Gastroesophageal sphincter (tissue), 3 donors: ENCODE measurements around the gene COL5A1.

Experiments
- EP300 ChIP-seq: sonication (generic); formaldehyde crosslinking; IDR thresholded peaks from one replicate; pipeline ENCODE4 v1.6.1; 2017; ENCODE audit warnings: antibody characterized with exemption, mild to moderate bottlenecking
- POLR2A ChIP-seq, 2 donors: fragments of 450-650 bp; IDR thresholded peaks; one replicate each; pipeline ENCODE4 v1.6.1; 2017; ENCODE audit warnings: antibody characterized with exemption in 2 of 2, mild to moderate bottlenecking in 2 of 2, moderate library complexity in 1 of 2
- POLR2AphosphoS5 ChIP-seq: sonication (generic); formaldehyde crosslinking; IDR thresholded peaks from one replicate; pipeline ENCODE4 v1.6.1; 2017; ENCODE audit warnings: antibody characterized with exemption
- TF ChIP-seq, protein P1 (sequence below), 4 experiments: fragments of 200-600 bp in 2 of 4; fragments of 450-650 bp in 2 of 4; sonication (generic) in 1 of 4; IDR thresholded peaks; one replicate each; pipeline ENCODE4 v1.5.1; 2017 to 2019; ENCODE audit warnings: antibody characterized with exemption in 4 of 4, mild to moderate bottlenecking in 2 of 4, moderate library complexity in 2 of 4

DNA sequence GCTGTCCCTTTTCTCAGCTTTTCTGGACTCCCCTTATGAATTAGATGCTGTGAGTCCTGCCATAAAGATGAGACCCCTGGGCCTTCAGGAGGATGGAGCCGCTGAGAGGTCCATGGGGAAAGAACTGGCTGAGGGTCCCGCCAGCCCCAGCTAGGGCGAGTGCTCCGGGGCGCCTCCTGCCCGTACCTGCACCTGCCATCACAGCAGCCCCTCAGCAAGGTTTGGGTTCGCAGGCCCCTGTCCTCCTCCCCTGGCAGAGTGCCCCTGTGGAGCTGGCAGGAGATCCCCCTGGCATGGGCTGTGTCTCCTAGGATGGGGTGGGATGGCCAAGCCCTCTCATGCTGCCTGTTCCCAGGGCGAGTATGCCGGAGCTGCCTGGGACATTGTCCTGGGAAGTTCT is 64.2 kb downstream of the COL5A1 start:
- TF ChIP-seq, protein P1, sequence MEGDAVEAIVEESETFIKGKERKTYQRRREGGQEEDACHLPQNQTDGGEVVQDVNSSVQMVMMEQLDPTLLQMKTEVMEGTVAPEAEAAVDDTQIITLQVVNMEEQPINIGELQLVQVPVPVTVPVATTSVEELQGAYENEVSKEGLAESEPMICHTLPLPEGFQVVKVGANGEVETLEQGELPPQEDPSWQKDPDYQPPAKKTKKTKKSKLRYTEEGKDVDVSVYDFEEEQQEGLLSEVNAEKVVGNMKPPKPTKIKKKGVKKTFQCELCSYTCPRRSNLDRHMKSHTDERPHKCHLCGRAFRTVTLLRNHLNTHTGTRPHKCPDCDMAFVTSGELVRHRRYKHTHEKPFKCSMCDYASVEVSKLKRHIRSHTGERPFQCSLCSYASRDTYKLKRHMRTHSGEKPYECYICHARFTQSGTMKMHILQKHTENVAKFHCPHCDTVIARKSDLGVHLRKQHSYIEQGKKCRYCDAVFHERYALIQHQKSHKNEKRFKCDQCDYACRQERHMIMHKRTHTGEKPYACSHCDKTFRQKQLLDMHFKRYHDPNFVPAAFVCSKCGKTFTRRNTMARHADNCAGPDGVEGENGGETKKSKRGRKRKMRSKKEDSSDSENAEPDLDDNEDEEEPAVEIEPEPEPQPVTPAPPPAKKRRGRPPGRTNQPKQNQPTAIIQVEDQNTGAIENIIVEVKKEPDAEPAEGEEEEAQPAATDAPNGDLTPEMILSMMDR (IDR thresholded peaks at IDR 0.05): no peak
- no peak for TF ChIP-seq POLR2A (IDR thresholded peaks at IDR 0.05)
- no peak for TF ChIP-seq POLR2AphosphoS5
- TF ChIP-seq EP300: no peak
